ENCODE measurements around the gene PGF.

- TF ChIP-seq, protein P1, sequence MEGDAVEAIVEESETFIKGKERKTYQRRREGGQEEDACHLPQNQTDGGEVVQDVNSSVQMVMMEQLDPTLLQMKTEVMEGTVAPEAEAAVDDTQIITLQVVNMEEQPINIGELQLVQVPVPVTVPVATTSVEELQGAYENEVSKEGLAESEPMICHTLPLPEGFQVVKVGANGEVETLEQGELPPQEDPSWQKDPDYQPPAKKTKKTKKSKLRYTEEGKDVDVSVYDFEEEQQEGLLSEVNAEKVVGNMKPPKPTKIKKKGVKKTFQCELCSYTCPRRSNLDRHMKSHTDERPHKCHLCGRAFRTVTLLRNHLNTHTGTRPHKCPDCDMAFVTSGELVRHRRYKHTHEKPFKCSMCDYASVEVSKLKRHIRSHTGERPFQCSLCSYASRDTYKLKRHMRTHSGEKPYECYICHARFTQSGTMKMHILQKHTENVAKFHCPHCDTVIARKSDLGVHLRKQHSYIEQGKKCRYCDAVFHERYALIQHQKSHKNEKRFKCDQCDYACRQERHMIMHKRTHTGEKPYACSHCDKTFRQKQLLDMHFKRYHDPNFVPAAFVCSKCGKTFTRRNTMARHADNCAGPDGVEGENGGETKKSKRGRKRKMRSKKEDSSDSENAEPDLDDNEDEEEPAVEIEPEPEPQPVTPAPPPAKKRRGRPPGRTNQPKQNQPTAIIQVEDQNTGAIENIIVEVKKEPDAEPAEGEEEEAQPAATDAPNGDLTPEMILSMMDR (IDR thresholded peaks at IDR 0.05; ENCODE audit: poor library complexity) = no peak
- no peak for TF ChIP-seq EZH2 (IDR thresholded peaks at IDR 0.05; ENCODE audit: borderline replicate concordance)
These were observed 48.4 kb downstream of the PGF start for GRCh38 chr14:74906925-74907521.

All from hepatocyte (in vitro differentiated cells).